Liver (tissue), 9 donors: Measurements from ENCODE around the gene SYT17. TPM values are rescaled to one million over a fixed set of nuclear protein-coding genes. Genes with fewer than 3 reads are reported as not detected.

Source experiments
- DNase-seq: peaks from one replicate; pipeline ENCODE4 v3.0.0-alpha.2; 2017; ENCODE audit warnings: low spot score
- H3K27ac ChIP-seq, 2 donors: one replicate each; pipeline ENCODE4 v1.7.0; 2013; ENCODE audit warnings: inconsistent platforms in 2 of 2, low read length in 2 of 2, control low read depth in 1 of 2, low read depth in 1 of 2, mild to moderate bottlenecking in 1 of 2
- H3K27me3 ChIP-seq, 4 donors: one replicate each; pipeline versions ENCODE4 v1.6.1 to v1.7.0; 2013; ENCODE audit warnings: low read length in 3 of 4, inconsistent platforms in 1 of 4, mild to moderate bottlenecking in 1 of 4, moderate library complexity in 1 of 4; ENCODE audit not compliant: control insufficient read depth in 4 of 4, insufficient read depth in 4 of 4
- H3K36me3 ChIP-seq, 4 donors: one replicate each; pipeline versions ENCODE4 v1.6.1 to v1.7.0; 2013; ENCODE audit warnings: low read length in 3 of 4, mild to moderate bottlenecking in 3 of 4, low read depth in 1 of 4, moderate library complexity in 1 of 4; ENCODE audit not compliant: control insufficient read depth in 4 of 4, insufficient read depth in 3 of 4
- H3K4me1 ChIP-seq, 4 donors: one replicate each; pipeline versions ENCODE4 v1.6.1 to v1.7.0; 2013; ENCODE audit warnings: low read length in 3 of 4, mild to moderate bottlenecking in 3 of 4, moderate library complexity in 1 of 4; ENCODE audit not compliant: control insufficient read depth in 4 of 4, insufficient read depth in 4 of 4
- H3K4me3 ChIP-seq, 3 donors: one replicate each; pipeline versions ENCODE4 v1.6.1 to v1.7.0; 2013; ENCODE audit warnings: low read length in 3 of 3, control low read depth in 1 of 3, low read depth in 1 of 3, mild to moderate bottlenecking in 1 of 3
- H3K9ac ChIP-seq, 2 donors: one replicate each; pipeline ENCODE4 v1.7.0; 2013; ENCODE audit warnings: low read length in 2 of 2, mild to moderate bottlenecking in 2 of 2, moderate library complexity in 2 of 2, control low read depth in 1 of 2, low read depth in 1 of 2
- H3K9me3 ChIP-seq, 4 donors: one replicate each; pipeline versions ENCODE4 v1.6.1 to v1.7.0; 2013; ENCODE audit warnings: low read length in 3 of 4; ENCODE audit not compliant: control insufficient read depth in 4 of 4
- ATF3 ChIP-seq: IDR thresholded peaks from 2 replicates; pipeline ENCODE4 v1.6.1; 2016; ENCODE audit warnings: antibody characterized with exemption
- CTCF ChIP-seq: fragments of 150-350 bp; IDR thresholded peaks from 2 replicates; pipeline ENCODE4 v1.5.1; 2017; ENCODE audit warnings: improper control_type of control experiment, low read depth, low read length; ENCODE audit not compliant: missing input control
- EGR1 ChIP-seq, 2 donors: IDR thresholded peaks; 2 replicates each; pipeline ENCODE4 v1.6.1; 2016 to 2018; ENCODE audit warnings: antibody characterized with exemption in 2 of 2, low read depth in 2 of 2
- FOXA1 ChIP-seq: IDR thresholded peaks from 2 replicates; pipeline ENCODE4 v1.6.1; 2016; ENCODE audit warnings: antibody characterized with exemption
- GABPA ChIP-seq, 2 donors: IDR thresholded peaks in 1 of 2; conservative IDR thresholded peaks in 1 of 2; 2 replicates each; pipeline ENCODE4 v1.6.1; 2016; ENCODE audit warnings: antibody characterized with exemption in 2 of 2, mild to moderate bottlenecking in 1 of 2, moderate library complexity in 1 of 2
- HNF4A ChIP-seq, 2 donors: conservative IDR thresholded peaks; 2 replicates each; pipeline ENCODE4 v1.6.1; 2016; ENCODE audit warnings: antibody characterized with exemption in 2 of 2, mild to moderate bottlenecking in 2 of 2
- HNF4G ChIP-seq: IDR thresholded peaks from 2 replicates; pipeline ENCODE4 v1.6.1; 2016; ENCODE audit warnings: antibody characterized with exemption
- JUND ChIP-seq, 2 donors: IDR thresholded peaks; 2 replicates each; pipeline ENCODE4 v1.6.1; 2016; ENCODE audit warnings: antibody characterized with exemption in 2 of 2
- MAX ChIP-seq: IDR thresholded peaks from 2 replicates; pipeline ENCODE4 v1.6.1; 2016; ENCODE audit warnings: antibody characterized with exemption
- NR2F2 ChIP-seq: IDR thresholded peaks from 2 replicates; pipeline ENCODE4 v1.6.1; 2016; ENCODE audit warnings: antibody characterized with exemption
- RAD21 ChIP-seq, 2 donors: IDR thresholded peaks; 2 replicates each; pipeline ENCODE4 v1.6.1; 2016; ENCODE audit warnings: antibody characterized with exemption in 2 of 2, mild to moderate bottlenecking in 2 of 2
- RXRA ChIP-seq, 2 donors: IDR thresholded peaks; 2 replicates each; pipeline ENCODE4 v1.6.1; 2017 to 2018; ENCODE audit warnings: antibody characterized with exemption in 2 of 2, mild to moderate bottlenecking in 1 of 2
- SP1 ChIP-seq: IDR thresholded peaks from 2 replicates; pipeline ENCODE4 v1.6.1; 2018; ENCODE audit warnings: antibody characterized with exemption, mild to moderate bottlenecking
- TAF1 ChIP-seq: conservative IDR thresholded peaks from 2 replicates; pipeline ENCODE4 v1.6.1; 2016; ENCODE audit warnings: antibody characterized with exemption, mild to moderate bottlenecking
- YY1 ChIP-seq: IDR thresholded peaks from 2 replicates; pipeline ENCODE4 v1.6.1; 2016; ENCODE audit warnings: antibody characterized with exemption, mild to moderate bottlenecking
- WGBS: extraction: QIAGEN DNeasy Blood & Tissue Kit; methylation state at CpG from one replicate; pipeline ENCODE4 v1.1.7; 2013; 5-methylcytosine and 5-hydroxymethylcytosine counted together
- polyA plus RNA-seq, 2 donors: library from polyadenylated mRNA; stranded (reverse) in 1 of 2; unstranded in 1 of 2; fragments of 200-250 nt in 1 of 2; fragments of >200 nt in 1 of 2; fragmentation: Nextera tagmentation in 1 of 2; extraction: Ambion mirVana in 1 of 2; gene quantifications; one replicate each; pipeline versions ENCODE4 v1.2.1 to v1.2.3, GENCODE V29; 2013 to 2015
- total RNA-seq, 2 donors: library from RNA; depleted of rRNA; stranded (reverse); fragments of >200 nt; gene quantifications; one replicate each; pipeline ENCODE4 v1.2.3, GENCODE V29; 2014
- TF ChIP-seq, protein P1 (sequence below): IDR thresholded peaks from 2 replicates; pipeline ENCODE4 v1.6.1; 2016; ENCODE audit warnings: antibody characterized with exemption
- TF ChIP-seq, protein P2 (sequence below): IDR thresholded peaks from 2 replicates; pipeline ENCODE4 v1.6.1; 2016; ENCODE audit warnings: antibody characterized with exemption, mild to moderate bottlenecking
- donor health status: healthy.
- donor health status: healthy.
- donor health status: healthy.
- donor health status: healthy.
- donor health status: healthy.

The SYT17 gene
- total and polyA plus RNA-seq, 4 donors, result 2.5 to 7.7 (median 5.5) TPM

DNA sequence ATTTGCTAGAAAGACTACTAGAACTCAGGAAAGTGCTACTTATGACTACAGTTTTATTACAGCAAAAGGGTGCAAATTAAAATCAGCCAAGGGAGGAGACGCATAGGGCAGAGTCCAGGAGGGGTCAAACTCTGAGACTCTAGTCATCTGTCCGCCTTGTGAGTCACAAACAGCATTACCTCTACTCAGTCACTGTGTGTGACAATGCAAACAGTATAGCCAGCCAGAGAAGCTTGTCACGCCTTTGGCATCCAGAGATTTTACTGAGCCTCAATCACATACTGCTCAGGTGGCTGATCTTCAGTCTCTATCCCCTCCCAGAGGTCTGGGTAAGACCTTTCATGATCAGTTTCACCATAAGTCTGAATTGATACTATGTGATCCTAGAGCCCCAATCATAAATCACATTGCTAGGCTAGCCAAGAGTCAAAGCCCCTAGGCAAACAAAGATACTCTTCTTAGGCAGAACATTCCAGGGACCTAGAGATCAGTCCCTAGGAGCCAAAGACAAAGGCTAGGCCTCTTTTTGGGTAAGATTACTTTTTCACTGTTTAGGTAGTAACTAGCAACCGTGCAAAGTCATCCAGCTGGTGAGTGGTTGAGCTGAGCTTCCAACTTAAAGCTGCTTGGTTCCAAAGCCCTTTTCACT lies 68.6 kb downstream of the SYT17 start:
- Histone ChIP-seq H3K9me3 (peaks cover 0 to 6% (median 3%) of the 10 kb centered on the region in 4 donors), H3K9ac (no peak overlapping the region), H3K36me3 (peaks cover 2 to 25% (median 9%) of the 10 kb centered on the region in 4 donors), H3K27me3 (no peaks in the 10 kb centered on the region), H3K27ac (no peak overlapping the region), H3K4me3 (no peak overlapping the region), H3K4me1 (no peaks in the 10 kb centered on the region)
- DNase-seq, result no peak
- TF ChIP-seq MAX (no peak), YY1 (no peak), NR2F2 (no peak), SP1 (no peak), HNF4A (conservative IDR thresholded peaks at IDR 0.05) (no peak), CTCF (no peak), JUND (IDR thresholded peaks at IDR 0.05) (no peak), GABPA (IDR thresholded peaks at IDR 0.05 in 1 of 2, conservative IDR thresholded peaks at IDR 0.05 in 1 of 2) (no peak), TAF1 (no peak), EGR1 (IDR thresholded peaks at IDR 0.05; ENCODE audit: low read depth in 2 of 2) (no peak), RXRA (IDR thresholded peaks at IDR 0.05) (no peak), HNF4G (no peak), RAD21 (IDR thresholded peaks at IDR 0.05) (no peak), FOXA1 (no peak), ATF3 (no peak)
- TF ChIP-seq, protein P1, sequence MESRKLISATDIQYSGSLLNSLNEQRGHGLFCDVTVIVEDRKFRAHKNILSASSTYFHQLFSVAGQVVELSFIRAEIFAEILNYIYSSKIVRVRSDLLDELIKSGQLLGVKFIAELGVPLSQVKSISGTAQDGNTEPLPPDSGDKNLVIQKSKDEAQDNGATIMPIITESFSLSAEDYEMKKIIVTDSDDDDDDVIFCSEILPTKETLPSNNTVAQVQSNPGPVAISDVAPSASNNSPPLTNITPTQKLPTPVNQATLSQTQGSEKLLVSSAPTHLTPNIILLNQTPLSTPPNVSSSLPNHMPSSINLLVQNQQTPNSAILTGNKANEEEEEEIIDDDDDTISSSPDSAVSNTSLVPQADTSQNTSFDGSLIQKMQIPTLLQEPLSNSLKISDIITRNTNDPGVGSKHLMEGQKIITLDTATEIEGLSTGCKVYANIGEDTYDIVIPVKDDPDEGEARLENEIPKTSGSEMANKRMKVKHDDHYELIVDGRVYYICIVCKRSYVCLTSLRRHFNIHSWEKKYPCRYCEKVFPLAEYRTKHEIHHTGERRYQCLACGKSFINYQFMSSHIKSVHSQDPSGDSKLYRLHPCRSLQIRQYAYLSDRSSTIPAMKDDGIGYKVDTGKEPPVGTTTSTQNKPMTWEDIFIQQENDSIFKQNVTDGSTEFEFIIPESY, result no peak
- TF ChIP-seq, protein P2, sequence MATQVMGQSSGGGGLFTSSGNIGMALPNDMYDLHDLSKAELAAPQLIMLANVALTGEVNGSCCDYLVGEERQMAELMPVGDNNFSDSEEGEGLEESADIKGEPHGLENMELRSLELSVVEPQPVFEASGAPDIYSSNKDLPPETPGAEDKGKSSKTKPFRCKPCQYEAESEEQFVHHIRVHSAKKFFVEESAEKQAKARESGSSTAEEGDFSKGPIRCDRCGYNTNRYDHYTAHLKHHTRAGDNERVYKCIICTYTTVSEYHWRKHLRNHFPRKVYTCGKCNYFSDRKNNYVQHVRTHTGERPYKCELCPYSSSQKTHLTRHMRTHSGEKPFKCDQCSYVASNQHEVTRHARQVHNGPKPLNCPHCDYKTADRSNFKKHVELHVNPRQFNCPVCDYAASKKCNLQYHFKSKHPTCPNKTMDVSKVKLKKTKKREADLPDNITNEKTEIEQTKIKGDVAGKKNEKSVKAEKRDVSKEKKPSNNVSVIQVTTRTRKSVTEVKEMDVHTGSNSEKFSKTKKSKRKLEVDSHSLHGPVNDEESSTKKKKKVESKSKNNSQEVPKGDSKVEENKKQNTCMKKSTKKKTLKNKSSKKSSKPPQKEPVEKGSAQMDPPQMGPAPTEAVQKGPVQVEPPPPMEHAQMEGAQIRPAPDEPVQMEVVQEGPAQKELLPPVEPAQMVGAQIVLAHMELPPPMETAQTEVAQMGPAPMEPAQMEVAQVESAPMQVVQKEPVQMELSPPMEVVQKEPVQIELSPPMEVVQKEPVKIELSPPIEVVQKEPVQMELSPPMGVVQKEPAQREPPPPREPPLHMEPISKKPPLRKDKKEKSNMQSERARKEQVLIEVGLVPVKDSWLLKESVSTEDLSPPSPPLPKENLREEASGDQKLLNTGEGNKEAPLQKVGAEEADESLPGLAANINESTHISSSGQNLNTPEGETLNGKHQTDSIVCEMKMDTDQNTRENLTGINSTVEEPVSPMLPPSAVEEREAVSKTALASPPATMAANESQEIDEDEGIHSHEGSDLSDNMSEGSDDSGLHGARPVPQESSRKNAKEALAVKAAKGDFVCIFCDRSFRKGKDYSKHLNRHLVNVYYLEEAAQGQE, result no peak
- WGBS, result 88% methylated on average over 4 of the region's 4 CpGs
